Measurements from ENCODE around the gene SLC34A3.

DNA sequence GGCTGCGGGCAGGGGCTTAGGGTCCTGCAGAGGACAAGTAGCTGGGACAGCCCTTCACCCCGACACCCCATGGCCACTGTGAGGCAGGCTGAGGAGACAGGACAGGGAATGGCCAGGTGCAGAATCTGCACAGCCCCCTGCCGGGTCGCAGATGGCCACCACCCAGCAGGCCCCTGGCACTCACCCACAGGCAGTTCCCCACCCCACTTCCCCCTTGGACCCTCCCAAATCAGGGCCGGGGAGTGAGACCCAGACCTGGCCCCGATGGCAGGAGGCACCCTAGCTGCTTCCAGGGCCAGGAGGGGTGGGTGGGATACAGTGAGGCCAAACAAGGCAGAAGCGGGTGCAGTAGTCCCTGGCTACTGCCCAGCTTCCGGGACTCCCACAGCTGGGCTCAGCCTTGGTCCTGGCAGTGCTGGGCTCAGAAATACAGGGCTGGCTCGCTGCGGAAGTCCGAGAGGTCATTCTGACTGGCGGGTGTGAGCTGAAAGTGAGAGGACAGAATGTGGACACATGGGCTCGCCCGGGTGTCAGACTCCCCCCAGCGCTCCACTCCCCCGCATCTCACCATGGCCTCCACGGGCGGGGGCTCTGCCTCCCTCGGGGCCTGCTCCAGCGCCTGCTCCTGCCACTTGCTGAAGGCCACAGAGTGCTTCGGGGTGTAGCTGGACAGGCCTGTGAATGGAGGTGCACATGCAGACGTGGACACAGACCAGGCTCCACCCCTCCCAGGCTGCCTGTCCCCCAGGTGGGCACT is 38.8 kb upstream of the SLC34A3 start:
- TF ChIP-seq FOXM1 (IDR thresholded peaks at IDR 0.05; ENCODE audit: borderline replicate concordance, low read depth) (no peak), YY1 (IDR thresholded peaks at IDR 0.05; ENCODE audit: low read depth) (no peak), EP300 (IDR thresholded peaks at IDR 0.05; ENCODE audit: borderline replicate concordance) (no peak), NFIC (IDR thresholded peaks at IDR 0.05) (no peak), RAD21 (IDR thresholded peaks at IDR 0.05; ENCODE audit: low read depth) (no peak), ZBTB7A (IDR thresholded peaks at IDR 0.05; ENCODE audit: low read depth) (no peak), EGR1 (IDR thresholded peaks at IDR 0.05) (no peak), TAF1 (IDR thresholded peaks at IDR 0.05; ENCODE audit: low read depth) (no peak), TCF12 (IDR thresholded peaks at IDR 0.05; ENCODE audit: low read depth) (no peak)
- TF ChIP-seq, protein P1, sequence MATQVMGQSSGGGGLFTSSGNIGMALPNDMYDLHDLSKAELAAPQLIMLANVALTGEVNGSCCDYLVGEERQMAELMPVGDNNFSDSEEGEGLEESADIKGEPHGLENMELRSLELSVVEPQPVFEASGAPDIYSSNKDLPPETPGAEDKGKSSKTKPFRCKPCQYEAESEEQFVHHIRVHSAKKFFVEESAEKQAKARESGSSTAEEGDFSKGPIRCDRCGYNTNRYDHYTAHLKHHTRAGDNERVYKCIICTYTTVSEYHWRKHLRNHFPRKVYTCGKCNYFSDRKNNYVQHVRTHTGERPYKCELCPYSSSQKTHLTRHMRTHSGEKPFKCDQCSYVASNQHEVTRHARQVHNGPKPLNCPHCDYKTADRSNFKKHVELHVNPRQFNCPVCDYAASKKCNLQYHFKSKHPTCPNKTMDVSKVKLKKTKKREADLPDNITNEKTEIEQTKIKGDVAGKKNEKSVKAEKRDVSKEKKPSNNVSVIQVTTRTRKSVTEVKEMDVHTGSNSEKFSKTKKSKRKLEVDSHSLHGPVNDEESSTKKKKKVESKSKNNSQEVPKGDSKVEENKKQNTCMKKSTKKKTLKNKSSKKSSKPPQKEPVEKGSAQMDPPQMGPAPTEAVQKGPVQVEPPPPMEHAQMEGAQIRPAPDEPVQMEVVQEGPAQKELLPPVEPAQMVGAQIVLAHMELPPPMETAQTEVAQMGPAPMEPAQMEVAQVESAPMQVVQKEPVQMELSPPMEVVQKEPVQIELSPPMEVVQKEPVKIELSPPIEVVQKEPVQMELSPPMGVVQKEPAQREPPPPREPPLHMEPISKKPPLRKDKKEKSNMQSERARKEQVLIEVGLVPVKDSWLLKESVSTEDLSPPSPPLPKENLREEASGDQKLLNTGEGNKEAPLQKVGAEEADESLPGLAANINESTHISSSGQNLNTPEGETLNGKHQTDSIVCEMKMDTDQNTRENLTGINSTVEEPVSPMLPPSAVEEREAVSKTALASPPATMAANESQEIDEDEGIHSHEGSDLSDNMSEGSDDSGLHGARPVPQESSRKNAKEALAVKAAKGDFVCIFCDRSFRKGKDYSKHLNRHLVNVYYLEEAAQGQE (IDR thresholded peaks at IDR 0.05; ENCODE audit: low read depth) = no peak
- TF ChIP-seq, protein P2, sequence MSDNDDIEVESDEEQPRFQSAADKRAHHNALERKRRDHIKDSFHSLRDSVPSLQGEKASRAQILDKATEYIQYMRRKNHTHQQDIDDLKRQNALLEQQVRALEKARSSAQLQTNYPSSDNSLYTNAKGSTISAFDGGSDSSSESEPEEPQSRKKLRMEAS (IDR thresholded peaks at IDR 0.05) = no peak
